ENCODE measurements around the gene RABGAP1L.
A peak's percentile ranks its signal among the peaks of the same experiment; 100 is the strongest.
"Not testable (repeated sequence)": the region's sequence is repeated elsewhere in the genome, so short reads cannot be mapped to it uniquely, and the experiment has no call there.

Gene RABGAP1L

DNA sequence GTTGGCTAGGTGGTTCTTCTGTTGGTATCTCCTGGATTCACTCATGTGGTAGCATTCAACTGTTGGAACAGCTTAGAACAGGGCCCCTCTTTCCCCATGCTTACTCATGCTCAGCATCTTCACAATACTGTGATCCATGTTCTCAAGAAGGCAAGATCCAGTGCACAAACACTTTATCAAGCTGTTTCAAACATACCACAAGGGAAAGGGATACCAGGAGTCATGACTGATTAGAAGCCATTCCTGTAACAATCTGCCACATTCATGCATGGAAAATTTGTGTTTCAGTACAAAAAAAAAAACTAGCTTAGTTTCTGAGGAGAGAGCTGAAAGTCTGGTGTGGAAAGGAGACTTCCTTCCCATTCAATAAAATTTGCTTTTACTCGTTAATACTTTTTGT lies 670.7 kb downstream of the RABGAP1L start:
- H3K36me3 ChIP-seq (ENCODE audit: control insufficient read depth, insufficient read depth, low read length), result no peaks in the 10 kb centered on the region
- H3K4me3 ChIP-seq (replicated peaks; ENCODE audit: low read depth, low read length), result no peak overlapping the region
- TF ChIP-seq, protein P1, sequence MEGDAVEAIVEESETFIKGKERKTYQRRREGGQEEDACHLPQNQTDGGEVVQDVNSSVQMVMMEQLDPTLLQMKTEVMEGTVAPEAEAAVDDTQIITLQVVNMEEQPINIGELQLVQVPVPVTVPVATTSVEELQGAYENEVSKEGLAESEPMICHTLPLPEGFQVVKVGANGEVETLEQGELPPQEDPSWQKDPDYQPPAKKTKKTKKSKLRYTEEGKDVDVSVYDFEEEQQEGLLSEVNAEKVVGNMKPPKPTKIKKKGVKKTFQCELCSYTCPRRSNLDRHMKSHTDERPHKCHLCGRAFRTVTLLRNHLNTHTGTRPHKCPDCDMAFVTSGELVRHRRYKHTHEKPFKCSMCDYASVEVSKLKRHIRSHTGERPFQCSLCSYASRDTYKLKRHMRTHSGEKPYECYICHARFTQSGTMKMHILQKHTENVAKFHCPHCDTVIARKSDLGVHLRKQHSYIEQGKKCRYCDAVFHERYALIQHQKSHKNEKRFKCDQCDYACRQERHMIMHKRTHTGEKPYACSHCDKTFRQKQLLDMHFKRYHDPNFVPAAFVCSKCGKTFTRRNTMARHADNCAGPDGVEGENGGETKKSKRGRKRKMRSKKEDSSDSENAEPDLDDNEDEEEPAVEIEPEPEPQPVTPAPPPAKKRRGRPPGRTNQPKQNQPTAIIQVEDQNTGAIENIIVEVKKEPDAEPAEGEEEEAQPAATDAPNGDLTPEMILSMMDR (IDR thresholded peaks at IDR 0.05; ENCODE audit: insufficient read depth, low read length, poor library complexity, severe bottlenecking), result no peak
- no peak for DNase-seq (ENCODE audit: extremely low read depth, insufficient read length)
- H3K27me3 ChIP-seq (replicated peaks; ENCODE audit: control insufficient read depth, insufficient read depth, low read length), result no peaks in the 10 kb centered on the region

DNA sequence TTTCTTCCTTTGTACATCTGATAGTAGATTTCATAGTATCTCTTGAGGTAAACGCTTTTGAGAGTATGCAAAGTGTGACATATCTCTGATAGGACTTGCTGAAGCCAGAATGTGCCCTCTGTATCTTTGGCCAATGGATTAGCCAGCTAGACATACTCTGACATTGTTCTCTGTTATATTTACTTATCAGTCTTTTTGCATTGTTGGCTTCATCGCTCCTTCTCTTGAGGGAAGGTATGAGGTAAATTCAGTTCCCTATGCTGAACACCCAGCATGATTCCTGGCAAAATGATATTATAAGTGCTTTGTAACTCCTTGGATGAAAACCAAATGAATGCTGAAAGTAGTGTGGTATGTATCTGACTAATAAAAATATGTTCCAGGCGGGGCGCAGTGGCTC lies 677.2 kb downstream of the RABGAP1L start:
- Histone ChIP-seq H3K36me3 (ENCODE audit: control insufficient read depth, insufficient read depth, low read length) (no peaks in the 10 kb centered on the region), H3K4me3 (replicated peaks; ENCODE audit: low read depth, low read length) (no peak overlapping the region), H3K27me3 (replicated peaks; ENCODE audit: control insufficient read depth, insufficient read depth, low read length) (no peaks in the 10 kb centered on the region)
- TF ChIP-seq, protein P1 (IDR thresholded peaks at IDR 0.05; ENCODE audit: insufficient read depth, low read length, poor library complexity, severe bottlenecking), result no peak
- no peak for DNase-seq (ENCODE audit: extremely low read depth, insufficient read length)

DNA sequence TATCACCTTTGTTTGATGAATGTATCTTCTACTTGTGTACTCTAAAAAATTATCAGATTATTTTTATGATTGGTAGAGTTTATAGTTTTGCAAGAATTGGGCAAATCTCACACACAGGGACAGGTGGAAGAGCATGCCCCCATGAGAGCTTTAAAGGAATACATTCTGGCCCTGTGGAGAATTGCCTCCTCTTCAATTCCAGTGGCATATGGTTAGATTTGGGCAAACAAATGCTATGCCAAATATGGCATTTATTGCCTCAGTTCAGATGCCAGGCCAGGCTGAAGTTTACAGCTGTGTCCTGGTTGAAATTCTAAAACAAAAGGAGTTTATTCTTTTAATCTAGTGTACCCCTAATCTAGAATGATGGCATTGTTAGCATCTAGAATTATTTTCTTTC lies 678.1 kb downstream of the RABGAP1L start:
- H3K27me3 ChIP-seq (replicated peaks; ENCODE audit: control insufficient read depth, insufficient read depth, low read length), result no peaks in the 10 kb centered on the region
- DNase-seq (ENCODE audit: extremely low read depth, insufficient read length), result no peak
- TF ChIP-seq, protein P1 (IDR thresholded peaks at IDR 0.05; ENCODE audit: insufficient read depth, low read length, poor library complexity, severe bottlenecking), result no peak
- no peaks in the 10 kb centered on the region for H3K36me3 ChIP-seq (ENCODE audit: control insufficient read depth, insufficient read depth, low read length)
- H3K4me3 ChIP-seq (replicated peaks; ENCODE audit: low read depth, low read length), result no peak overlapping the region

DNA sequence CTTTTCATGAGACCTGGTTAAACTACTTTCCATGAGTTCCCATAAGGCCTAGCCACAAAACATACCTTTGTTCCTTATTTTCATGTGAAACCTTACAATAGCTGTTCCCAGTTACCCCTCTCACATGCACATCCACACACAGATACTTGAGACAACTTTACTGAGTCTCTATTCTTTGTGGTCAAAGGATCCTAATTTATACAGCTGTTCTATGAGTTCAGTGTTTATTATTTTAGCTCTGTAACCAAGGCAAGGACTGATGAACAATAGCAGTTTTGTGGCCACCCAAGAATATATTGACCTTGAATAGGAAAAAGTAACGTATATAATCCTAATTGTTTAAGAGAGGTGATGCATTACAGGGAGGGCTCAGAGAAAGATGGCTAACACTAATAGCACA lies 679.9 kb downstream of the RABGAP1L start:
- DNase-seq (ENCODE audit: extremely low read depth, insufficient read length), result no peak
- Histone ChIP-seq H3K27me3 (replicated peaks; ENCODE audit: control insufficient read depth, insufficient read depth, low read length) (no peaks in the 10 kb centered on the region), H3K4me3 (replicated peaks; ENCODE audit: low read depth, low read length) (no peak overlapping the region), H3K36me3 (ENCODE audit: control insufficient read depth, insufficient read depth, low read length) (no peaks in the 10 kb centered on the region)
- TF ChIP-seq, protein P1 (IDR thresholded peaks at IDR 0.05; ENCODE audit: insufficient read depth, low read length, poor library complexity, severe bottlenecking), result no peak

DNA sequence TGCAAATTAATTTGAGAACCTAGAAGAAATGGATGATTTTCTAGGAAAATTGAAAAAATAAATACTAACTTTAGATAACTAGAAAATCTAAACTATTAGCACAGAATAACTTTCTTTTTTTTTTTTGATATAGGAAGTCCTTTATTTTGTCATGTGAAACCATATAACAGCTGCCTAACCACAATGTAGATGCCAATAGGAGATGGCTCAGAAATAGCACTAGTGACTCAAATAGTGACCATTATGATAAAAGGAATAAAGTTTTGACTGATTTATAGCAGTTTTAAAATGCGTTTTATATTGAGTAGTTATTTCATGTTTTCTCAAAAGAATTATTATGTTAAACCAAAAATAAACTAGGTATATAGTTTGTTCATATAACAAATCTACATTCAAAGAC lies 682.4 kb downstream of the RABGAP1L start:
- peak; percentile 13 for DNase-seq (ENCODE audit: extremely low read depth, insufficient read length)
- TF ChIP-seq, protein P1 (IDR thresholded peaks at IDR 0.05; ENCODE audit: insufficient read depth, low read length, poor library complexity, severe bottlenecking), result no peak
- Histone ChIP-seq H3K4me3 (replicated peaks; ENCODE audit: low read depth, low read length) (no peak overlapping the region), H3K36me3 (ENCODE audit: control insufficient read depth, insufficient read depth, low read length) (no peaks in the 10 kb centered on the region), H3K27me3 (replicated peaks; ENCODE audit: control insufficient read depth, insufficient read depth, low read length) (no peaks in the 10 kb centered on the region)

DNA sequence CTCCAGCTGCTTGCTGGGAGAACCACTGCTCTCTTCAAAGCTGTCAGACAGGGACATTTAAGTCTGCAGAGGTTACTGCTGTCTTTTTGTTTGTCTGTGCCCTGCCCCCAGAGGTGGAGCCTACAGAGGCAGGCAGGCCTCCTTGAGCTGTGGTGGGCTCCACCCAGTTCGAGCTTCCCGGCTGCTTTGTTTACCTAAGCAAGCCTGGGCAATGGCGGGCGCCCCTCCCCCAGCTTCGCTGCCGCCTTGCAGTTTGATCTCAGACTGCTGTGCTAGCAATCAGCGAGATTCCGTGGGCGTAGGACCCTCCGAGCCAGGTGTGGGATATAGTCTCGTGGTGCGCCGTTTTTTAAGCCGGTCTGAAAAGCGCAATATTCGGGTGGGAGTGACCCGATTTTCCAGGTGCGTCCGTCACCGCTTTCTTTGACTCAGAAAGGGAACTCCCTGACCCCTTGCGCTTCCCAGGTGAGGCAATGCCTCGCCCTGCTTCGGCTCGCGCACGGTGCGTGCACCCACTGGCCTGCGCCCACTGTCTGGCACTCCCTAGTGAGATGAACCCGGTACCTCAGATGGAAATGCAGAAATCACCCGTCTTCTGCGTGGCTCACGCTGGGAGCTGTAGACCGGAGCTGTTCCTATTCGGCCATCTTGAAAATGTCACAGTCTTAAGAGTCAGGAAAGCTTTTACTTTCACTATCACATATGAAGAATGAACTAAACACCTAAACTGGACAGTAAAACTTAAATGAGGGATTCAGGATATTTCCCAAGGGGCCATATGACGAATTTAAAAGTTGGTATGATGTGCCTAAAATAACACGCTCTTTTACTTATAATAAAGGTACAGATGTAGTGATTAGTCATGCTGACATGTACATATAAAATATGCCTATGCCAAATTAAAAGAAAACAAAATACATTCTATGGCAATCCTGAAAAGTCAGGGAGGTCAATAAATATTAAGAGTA lies 689.6 kb downstream of the RABGAP1L start:
- not testable (repeated sequence) for H3K4me3 ChIP-seq (replicated peaks; ENCODE audit: low read depth, low read length); H3K27me3 ChIP-seq (replicated peaks; ENCODE audit: control insufficient read depth, insufficient read depth, low read length); H3K36me3 ChIP-seq (ENCODE audit: control insufficient read depth, insufficient read depth, low read length); DNase-seq (ENCODE audit: extremely low read depth, insufficient read length)

Data from GM06990 (cell line).